Immature natural killer cell (primary cell): Measurements from ENCODE around the gene NTM. TPM values are rescaled to one million over a fixed set of nuclear protein-coding genes. Genes with fewer than 3 reads are reported as not detected.

Experiments used
- DNase-seq, 3 donors: peaks; one replicate each; pipeline ENCODE4 v3.0.0; 2022; ENCODE audit warnings: mixed read lengths in 1 of 3
- H3K27ac Mint-ChIP-seq, 6 donors: one replicate each; pipeline ENCODE4 v1.8.0; 2020; ENCODE audit warnings: mixed read lengths in 6 of 6, mild to moderate bottlenecking in 5 of 6, inconsistent platforms in 4 of 6, moderate library complexity in 3 of 6
- H3K27me3 Mint-ChIP-seq, 3 donors: one replicate each; pipeline ENCODE4 v1.8.0; 2020 to 2021; ENCODE audit warnings: low read depth in 3 of 3, mild to moderate bottlenecking in 3 of 3, mixed read lengths in 3 of 3, moderate library complexity in 3 of 3, inconsistent platforms in 1 of 3
- H3K36me3 Mint-ChIP-seq, 3 donors: one replicate each; pipeline ENCODE4 v1.8.0; 2020; ENCODE audit warnings: mixed read lengths in 3 of 3, inconsistent platforms in 2 of 3, mild to moderate bottlenecking in 2 of 3
- H3K4me1 Mint-ChIP-seq, 2 donors: one replicate each; pipeline ENCODE4 v1.8.0; 2020; ENCODE audit warnings: inconsistent platforms in 2 of 2, mild to moderate bottlenecking in 2 of 2, mixed read lengths in 2 of 2, moderate library complexity in 1 of 2
- H3K4me3 Mint-ChIP-seq, 5 donors: one replicate each; pipeline ENCODE4 v1.8.0; 2020; ENCODE audit warnings: mild to moderate bottlenecking in 5 of 5, mixed read lengths in 5 of 5, inconsistent platforms in 3 of 5, moderate library complexity in 3 of 5
- H3K9me3 Mint-ChIP-seq, 6 donors: one replicate each; pipeline ENCODE4 v1.8.0; 2020; ENCODE audit warnings: mild to moderate bottlenecking in 6 of 6, mixed read lengths in 6 of 6, inconsistent platforms in 4 of 6, moderate library complexity in 3 of 6
- polyA plus RNA-seq, 3 donors: library from polyadenylated mRNA; unstranded; fragments of 300-500 nt; fragmentation: Illumina TruSeq; gene quantifications; one replicate each; pipeline ENCODE4 v1.2.3, GENCODE V29; 2021

The NTM gene
- polyA plus RNA-seq, 3 donors from 2014 or later = not detected

DNA sequence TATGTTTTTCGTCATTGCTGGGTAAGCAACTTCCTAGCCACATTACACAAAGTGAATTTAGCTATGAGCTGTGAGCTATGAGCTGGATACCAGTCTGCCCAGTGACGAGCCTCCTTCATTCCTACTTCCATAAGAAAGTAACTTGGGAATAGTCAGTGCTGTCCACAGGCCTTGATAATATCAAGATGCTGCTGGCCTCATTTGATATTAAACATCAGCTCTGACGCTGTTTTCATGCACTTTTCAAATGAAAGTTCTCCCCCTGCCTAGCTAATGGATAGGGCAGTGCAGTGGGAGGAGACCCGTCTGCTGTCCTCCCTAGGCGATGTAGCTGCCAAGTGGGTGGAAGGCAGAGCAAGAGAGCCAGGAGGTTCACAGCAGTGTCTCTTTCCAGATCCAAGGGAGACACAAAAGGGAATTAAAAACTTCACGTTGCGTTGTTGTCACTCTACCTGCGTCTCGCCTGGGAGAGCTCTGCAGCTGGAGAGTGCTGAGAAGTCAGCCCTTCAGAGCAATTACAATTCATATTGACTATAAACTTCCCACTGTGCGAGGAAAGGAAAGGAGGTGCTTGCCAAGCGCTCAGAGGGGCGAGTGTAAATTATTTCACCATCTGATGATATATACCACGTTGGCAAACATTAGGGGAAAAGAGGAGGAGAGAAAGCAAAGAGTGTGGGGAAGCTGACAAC is 861.4 kb downstream of the NTM start:
- Mint-ChIP-seq H3K9me3 (peaks cover 0 to 18% (median 6%) of the 10 kb centered on the region in 6 donors), H3K4me1 (no peaks in the 10 kb centered on the region), H3K36me3 (no peaks in the 10 kb centered on the region), H3K27ac (no peak overlapping the region), H3K27me3 (no peaks in the 10 kb centered on the region), H3K4me3 (no peak overlapping the region)
- DNase-seq = no peak

- Mint-ChIP-seq H3K27ac (no peak overlapping the region), H3K36me3 (no peaks in the 10 kb centered on the region), H3K27me3 (no peaks in the 10 kb centered on the region), H3K9me3 (peaks cover 0 to 21% (median 5%) of the 10 kb centered on the region in 6 donors), H3K4me3 (no peak overlapping the region), H3K4me1 (no peaks in the 10 kb centered on the region)
- DNase-seq = no peak
Observed at GRCh38 chr11:132234878-132235277, 864.5 kb downstream of the NTM start.

GRCh38 chr11:132237781-132238180 is 867.4 kb downstream of the NTM start:
- Mint-ChIP-seq H3K27me3 (no peaks in the 10 kb centered on the region), H3K4me1 (no peaks in the 10 kb centered on the region), H3K36me3 (no peaks in the 10 kb centered on the region), H3K9me3 (peaks cover 0 to 30% (median 7%) of the 10 kb centered on the region in 6 donors), H3K27ac (no peak overlapping the region), H3K4me3 (no peak overlapping the region)
- no peak for DNase-seq

DNA sequence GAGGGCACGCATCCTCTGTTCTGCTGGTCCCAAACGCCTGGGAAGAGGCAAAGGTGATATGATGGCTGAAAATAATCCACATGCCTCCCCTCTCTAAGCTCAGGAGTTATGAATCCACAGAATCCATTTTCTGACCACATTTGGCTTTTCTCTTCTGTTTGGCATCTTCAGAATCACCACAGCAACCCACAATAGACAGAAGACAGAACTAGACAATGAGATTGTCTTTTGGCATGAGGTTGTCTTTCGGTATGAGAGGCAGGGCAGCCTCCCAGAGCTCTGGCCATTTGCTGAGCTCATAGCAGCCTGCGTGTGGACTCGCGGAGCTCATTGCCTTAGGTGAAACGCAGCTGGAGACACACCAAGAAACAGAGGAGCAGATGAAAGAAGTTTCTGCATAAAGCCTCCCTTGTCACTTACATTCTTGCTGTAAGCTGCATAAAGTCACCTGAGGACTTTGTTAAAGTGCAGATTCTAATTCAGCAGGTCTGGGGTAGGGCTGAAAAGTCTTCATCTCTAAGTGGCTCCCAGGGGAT is 868.0 kb downstream of the NTM start:
- no peak overlapping the region for H3K4me3 Mint-ChIP-seq
- no peaks in the 10 kb centered on the region for H3K27me3 Mint-ChIP-seq

DNA sequence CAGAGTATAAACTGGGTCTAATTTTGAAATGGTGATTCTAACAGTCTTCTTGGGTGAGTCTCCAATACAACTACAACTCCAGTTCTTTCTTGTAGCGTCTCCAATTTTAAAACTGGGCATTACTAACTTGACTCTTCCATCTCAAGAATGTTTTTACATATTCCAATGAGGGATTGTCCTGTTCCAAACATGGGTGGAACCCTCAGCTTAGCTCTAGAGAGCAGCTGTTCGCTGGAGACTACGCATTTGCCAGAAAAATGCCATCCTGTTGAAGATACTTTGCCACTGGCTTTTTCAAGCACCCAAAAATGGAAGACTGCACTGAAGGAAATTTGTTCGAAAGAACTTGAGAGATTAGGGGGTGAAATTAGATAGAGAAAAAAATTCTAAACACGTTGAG is 870.0 kb downstream of the NTM start:
- no peak overlapping the region for H3K27ac Mint-ChIP-seq
- no peak overlapping the region for H3K4me3 Mint-ChIP-seq
- H3K4me1 Mint-ChIP-seq = no peaks in the 10 kb centered on the region
- no peaks in the 10 kb centered on the region for H3K36me3 Mint-ChIP-seq
- H3K27me3 Mint-ChIP-seq = peaks cover 0 to 8% (median 0%) of the 10 kb centered on the region in 3 donors
- H3K9me3 Mint-ChIP-seq = peaks cover 0 to 21% (median 7%) of the 10 kb centered on the region in 6 donors
- no peak for DNase-seq

More for the DNA sequence above, 868.0 kb downstream of the NTM start:
- DNase-seq = no peak
- Mint-ChIP-seq H3K27ac (no peak overlapping the region), H3K4me1 (no peaks in the 10 kb centered on the region), H3K9me3 (peaks cover 0 to 30% (median 7%) of the 10 kb centered on the region in 6 donors), H3K36me3 (no peaks in the 10 kb centered on the region)

DNA sequence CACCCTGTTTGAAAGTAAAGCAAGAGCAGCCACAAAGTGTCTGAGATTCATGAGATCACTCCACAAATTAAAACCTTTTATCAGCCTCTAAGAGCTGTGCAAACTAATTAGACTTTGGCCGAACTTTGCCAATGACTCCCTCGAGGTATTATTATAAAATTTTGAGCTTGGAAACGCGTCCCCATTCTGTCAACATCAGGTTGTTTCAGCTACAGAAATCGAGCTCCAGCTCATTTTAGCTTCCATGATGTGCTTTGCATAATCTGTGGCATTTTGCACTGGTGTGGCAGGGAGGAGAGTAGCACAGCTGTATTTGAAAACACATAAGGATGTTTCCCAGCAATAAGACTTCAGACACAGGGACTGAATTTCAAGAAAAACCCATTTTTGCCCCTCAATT is 872.2 kb downstream of the NTM start:
- DNase-seq = no peak
- Mint-ChIP-seq H3K9me3 (peaks cover 0 to 20% (median 6%) of the 10 kb centered on the region in 6 donors), H3K4me1 (no peaks in the 10 kb centered on the region), H3K27me3 (peaks cover 0 to 8% (median 0%) of the 10 kb centered on the region in 3 donors), H3K27ac (no peak overlapping the region), H3K36me3 (no peaks in the 10 kb centered on the region), H3K4me3 (no peak overlapping the region)

GRCh38 chr11:132244846-132245245 is 874.4 kb downstream of the NTM start:
- H3K4me1 Mint-ChIP-seq = no peaks in the 10 kb centered on the region
- no peak overlapping the region for H3K27ac Mint-ChIP-seq
- peaks cover 0 to 15% (median 9%) of the 10 kb centered on the region in 6 donors for H3K9me3 Mint-ChIP-seq
- H3K36me3 Mint-ChIP-seq = no peaks in the 10 kb centered on the region
- DNase-seq = no peak
- H3K27me3 Mint-ChIP-seq = peaks cover 0 to 8% (median 0%) of the 10 kb centered on the region in 3 donors
- H3K4me3 Mint-ChIP-seq = no peak overlapping the region

DNA sequence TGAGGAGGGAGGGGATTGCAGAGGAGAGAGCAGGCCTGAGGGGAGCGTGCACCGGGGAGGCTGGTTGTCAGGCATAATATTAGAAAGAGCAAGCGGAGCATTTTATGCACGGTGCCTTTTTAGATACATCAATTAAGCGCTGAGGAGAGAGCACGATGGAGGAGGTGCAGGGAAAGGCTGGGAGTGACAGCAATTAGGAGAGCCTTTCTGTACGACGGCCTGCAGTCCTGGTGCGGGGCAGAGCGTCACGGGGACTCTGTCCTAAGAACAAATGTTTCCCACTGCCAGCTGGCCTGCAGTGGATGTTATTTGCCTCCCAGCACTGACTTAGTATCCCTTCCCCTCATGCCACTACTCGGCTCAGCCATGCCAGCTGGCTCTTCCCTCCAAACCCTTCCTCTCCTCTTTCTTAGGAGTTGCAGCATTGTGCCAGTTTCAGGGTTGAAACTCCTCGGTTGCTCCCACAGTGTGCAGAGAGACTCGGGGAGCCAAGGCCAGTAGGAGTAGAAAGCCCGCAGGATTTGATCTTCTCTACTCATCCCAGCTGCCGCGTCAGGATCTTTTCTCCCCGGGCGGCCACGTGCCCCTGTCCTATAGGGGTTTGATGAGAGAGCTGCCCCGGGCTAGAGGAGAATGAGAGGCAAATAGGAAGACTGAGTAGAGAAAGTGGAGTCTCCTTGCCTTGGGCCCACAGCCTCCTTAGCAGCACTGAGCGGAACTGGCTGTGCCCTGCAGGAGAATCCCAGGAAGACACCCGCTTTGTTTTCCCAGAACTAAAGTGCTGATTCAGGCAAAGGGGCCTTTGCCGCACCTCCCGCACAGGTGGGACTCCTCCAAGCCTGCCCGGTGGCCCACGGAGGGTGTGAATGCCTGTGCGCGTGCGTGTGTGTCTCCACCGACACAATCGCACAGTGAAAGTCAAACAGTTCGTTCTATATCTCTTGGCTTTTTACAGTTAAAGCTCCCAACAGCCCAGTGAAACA is 875.3 kb downstream of the NTM start:
- Mint-ChIP-seq H3K4me3 (no peak overlapping the region), H3K27me3 (peaks cover 0 to 8% (median 0%) of the 10 kb centered on the region in 3 donors), H3K9me3 (peaks cover 0 to 20% (median 8%) of the 10 kb centered on the region in 6 donors), H3K4me1 (no peaks in the 10 kb centered on the region), H3K27ac (no peak overlapping the region), H3K36me3 (no peaks in the 10 kb centered on the region)
- DNase-seq = no peak

- Mint-ChIP-seq H3K9me3 (peaks cover 0 to 20% (median 6%) of the 10 kb centered on the region in 6 donors), H3K27me3 (peaks cover 0 to 8% (median 0%) of the 10 kb centered on the region in 3 donors), H3K36me3 (no peaks in the 10 kb centered on the region), H3K4me1 (no peaks in the 10 kb centered on the region), H3K27ac (no peak overlapping the region), H3K4me3 (no peak overlapping the region)
- no peak for DNase-seq
Observed at GRCh38 chr11:132248580-132248979, 878.2 kb downstream of the NTM start.

GRCh38 chr11:132249256-132249655 is 878.8 kb downstream of the NTM start:
- Mint-ChIP-seq H3K36me3 (no peaks in the 10 kb centered on the region), H3K4me3 (no peak overlapping the region), H3K27me3 (peaks cover 0 to 4% (median 0%) of the 10 kb centered on the region in 3 donors), H3K27ac (no peak overlapping the region), H3K4me1 (no peaks in the 10 kb centered on the region), H3K9me3 (peaks cover 0 to 20% (median 6%) of the 10 kb centered on the region in 6 donors)
- DNase-seq = no peak

DNA sequence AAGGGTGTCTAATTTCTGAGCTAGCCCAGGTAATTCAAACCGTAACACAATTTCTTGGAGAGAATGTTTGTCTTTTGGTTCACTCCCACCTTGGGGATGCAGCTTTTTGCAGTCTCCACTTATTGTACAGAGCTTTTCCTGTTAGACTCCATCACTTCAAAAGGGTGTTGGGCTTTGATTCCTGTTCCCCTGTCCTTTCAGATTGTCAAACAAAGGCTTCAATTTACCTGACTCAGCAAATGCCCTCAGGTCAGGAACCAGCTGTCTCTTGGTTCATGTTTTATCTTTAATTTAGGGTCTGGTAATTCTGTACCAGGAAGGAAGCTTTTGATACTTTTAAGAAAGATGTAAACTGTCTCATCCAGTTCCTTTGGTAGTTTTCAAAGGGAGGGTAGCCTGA is 880.6 kb downstream of the NTM start:
- no peak overlapping the region for H3K4me3 Mint-ChIP-seq
- no peak for DNase-seq
- no peaks in the 10 kb centered on the region for H3K36me3 Mint-ChIP-seq
- no peaks in the 10 kb centered on the region for H3K27me3 Mint-ChIP-seq
- no peak overlapping the region for H3K27ac Mint-ChIP-seq
- H3K4me1 Mint-ChIP-seq = no peaks in the 10 kb centered on the region
- peaks cover 0 to 20% (median 5%) of the 10 kb centered on the region in 6 donors for H3K9me3 Mint-ChIP-seq

DNA sequence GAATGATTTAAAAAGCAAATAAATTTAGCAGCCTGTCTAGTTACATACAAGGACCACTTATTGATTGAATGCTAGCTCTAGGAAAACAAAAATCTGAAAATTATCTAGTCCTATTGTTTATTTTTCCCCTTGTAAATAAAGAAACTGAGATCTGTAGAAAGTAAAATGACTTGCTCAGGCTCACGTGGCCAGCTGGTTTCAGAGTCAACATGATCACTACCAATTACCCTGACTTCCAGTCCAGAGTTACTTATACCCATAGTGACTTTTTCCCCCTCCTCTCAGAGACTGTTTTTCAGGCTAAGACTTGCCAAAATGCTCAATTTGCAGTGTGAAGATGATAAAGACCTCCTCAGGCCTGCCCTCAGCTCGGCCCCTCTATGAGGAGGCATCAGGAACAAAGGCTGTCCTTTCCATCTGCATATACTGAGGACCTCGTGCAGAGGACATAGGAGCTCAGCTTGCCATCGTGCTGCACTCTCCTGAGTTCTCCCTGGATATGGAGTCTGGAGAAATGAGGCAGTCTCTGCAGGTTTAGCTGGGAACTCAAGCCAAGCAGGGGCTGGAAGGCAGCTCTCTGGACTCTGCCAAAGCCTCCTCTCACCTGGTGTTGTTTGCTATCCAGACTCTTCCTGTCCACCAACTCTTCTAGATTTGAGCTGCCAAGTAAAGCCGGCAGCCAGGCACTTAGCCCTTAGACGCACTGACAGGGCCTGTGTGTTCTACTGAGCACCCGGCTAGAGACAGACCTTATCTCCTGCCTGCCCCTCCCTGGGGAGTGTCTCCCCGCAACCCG is 883.3 kb downstream of the NTM start:
- no peaks in the 10 kb centered on the region for H3K4me1 Mint-ChIP-seq
- H3K27me3 Mint-ChIP-seq = no peaks in the 10 kb centered on the region
- H3K36me3 Mint-ChIP-seq = no peaks in the 10 kb centered on the region
- H3K4me3 Mint-ChIP-seq = no peak overlapping the region
- H3K9me3 Mint-ChIP-seq = peaks cover 0 to 15% (median 3%) of the 10 kb centered on the region in 6 donors
- DNase-seq = no peak
- H3K27ac Mint-ChIP-seq = no peak overlapping the region

DNA sequence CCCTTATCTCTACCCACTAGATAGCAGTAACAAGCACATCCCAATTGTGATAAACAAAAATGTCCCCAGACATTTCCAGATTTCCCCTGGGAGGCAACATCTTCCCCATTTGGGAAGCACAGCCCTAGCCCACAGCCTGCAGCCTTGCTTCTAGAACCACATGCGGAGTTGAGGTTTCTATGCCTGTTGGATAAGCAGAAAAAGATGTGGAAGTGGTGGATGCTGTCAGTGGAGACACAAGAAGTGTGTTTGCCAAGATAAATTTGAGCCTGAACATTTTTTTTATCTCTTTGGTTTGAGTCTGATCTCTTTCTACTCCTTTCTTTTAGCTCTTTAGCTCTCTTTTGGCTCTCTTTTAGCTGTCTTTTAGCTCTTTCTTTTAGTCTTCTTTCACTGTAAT is 884.5 kb downstream of the NTM start:
- no peaks in the 10 kb centered on the region for H3K36me3 Mint-ChIP-seq
- H3K4me1 Mint-ChIP-seq = no peaks in the 10 kb centered on the region
- no peaks in the 10 kb centered on the region for H3K27me3 Mint-ChIP-seq
- peaks cover 0 to 14% (median 3%) of the 10 kb centered on the region in 6 donors for H3K9me3 Mint-ChIP-seq
- H3K4me3 Mint-ChIP-seq = no peak overlapping the region
- H3K27ac Mint-ChIP-seq = no peak overlapping the region
- no peak for DNase-seq
